ENCODE data around the gene GEMIN8. TPM values are rescaled to one million over a fixed set of nuclear protein-coding genes. Genes with fewer than 3 reads are reported as not detected.

Gene GEMIN8, protein sequence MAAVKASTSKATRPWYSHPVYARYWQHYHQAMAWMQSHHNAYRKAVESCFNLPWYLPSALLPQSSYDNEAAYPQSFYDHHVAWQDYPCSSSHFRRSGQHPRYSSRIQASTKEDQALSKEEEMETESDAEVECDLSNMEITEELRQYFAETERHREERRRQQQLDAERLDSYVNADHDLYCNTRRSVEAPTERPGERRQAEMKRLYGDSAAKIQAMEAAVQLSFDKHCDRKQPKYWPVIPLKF
- 19.9 TPM for total RNA-seq

DNA sequence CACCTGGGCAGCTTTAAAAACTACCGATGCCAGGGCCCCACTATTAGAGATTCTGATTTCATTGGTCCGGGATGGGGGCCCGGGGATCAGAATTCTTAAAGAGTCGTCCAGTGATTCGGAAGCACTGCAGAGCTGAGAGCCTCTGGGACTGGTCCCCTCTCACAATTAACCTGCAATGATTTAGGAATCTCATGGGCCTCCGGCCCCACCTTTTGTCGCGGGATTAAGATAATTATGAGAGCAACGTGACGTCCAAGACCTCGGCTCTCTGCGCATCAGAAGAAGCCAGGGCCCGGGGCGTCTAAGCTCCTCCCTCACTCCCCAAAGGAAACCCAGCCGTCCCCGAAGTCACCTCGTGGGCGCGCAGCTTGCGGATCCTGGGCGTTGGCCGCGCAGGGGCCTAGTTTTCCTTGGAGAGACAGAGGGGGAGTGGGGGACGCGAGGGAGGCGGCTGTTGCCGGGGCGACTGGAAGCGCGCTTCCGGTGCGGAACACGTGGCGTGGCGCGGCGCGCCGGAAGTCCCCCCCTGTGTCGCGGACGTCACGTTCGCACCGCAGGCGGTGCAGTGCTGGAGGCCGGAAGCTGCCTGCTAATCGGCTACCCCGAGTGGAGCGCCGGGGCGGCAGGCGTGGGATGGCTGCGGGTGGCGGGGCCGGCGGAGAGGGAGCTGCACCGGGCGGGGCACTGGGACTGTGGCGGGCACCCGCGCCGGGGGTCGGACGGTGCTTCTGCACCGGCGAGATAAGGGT is at the start of gene GEMIN8:
TSS of gene GEMIN8 (minus strand) at position 468 of the 749 bp plus-strand sequence. CDS start 8,414 bp downstream, outside the sequence.

Other genes with a start within 250 kb of the GEMIN8 start
- 15.9 TPM for gene GPM6B, start 212.8 kb downstream of the GEMIN8 start, total RNA-seq

Data from metanephros (tissue), 1 donor.